HCT116 (cell line): ENCODE data around the gene FAM168A. TPM values are rescaled to one million over a fixed set of nuclear protein-coding genes. Genes with fewer than 3 reads are reported as not detected.
A peak's percentile ranks its signal among the peaks of the same experiment; 100 is the strongest.

Source experiments
- ATAC-seq: fragments of 200-7000 bp; cut with Tn5 transposase; 2 replicates; pipeline ENCODE4 v1.9.1; 2020; ENCODE audit warnings: mild to moderate bottlenecking, moderate library complexity
- BruUV-seq: library from RNA; stranded (reverse); fragments of 400-500 nt; replicated peaks from 2 replicates; lab custom pipeline; 2021; lab: Mats Ljungman, UMichigan
- CTCF ChIA-PET: fragments of 300-600 bp; sonication (Branson Sonifier 250); formaldehyde crosslinking; loops from one replicate; lab custom pipeline; 2021; ENCODE audit warnings: antibody characterized with exemption; lab: Charles Lee
- POLR2A ChIA-PET: fragments of 300-600, 350-600 bp; sonication (Branson Sonifier 250); formaldehyde crosslinking; loops from one replicate; lab custom pipeline; 2021; ENCODE audit warnings: antibody characterized with exemption; lab: Charles Lee
- RAD21 ChIA-PET, 2 experiments: fragments of 300-600 bp; sonication (Branson Sonifier 250); formaldehyde crosslinking; loops; one replicate each; lab custom pipeline; 2023; ENCODE audit warnings: low total read pairs in 2 of 2; ENCODE audit not compliant: uncharacterized antibody in 2 of 2, unreplicated experiment in 2 of 2, low non-redundant PET in 1 of 2; lab: Charles Lee
- DNase-seq: peaks from one replicate; pipeline ENCODE4 v3.0.0-alpha.2; 2010; ENCODE audit warnings: low read depth, low spot score
- H2AFZ ChIP-seq: fragments of 200-600 bp; shearing (Covaris generic), sonication (generic); 2 replicates; pipeline ENCODE4 v1.6.1; 2017; ENCODE audit warnings: low read depth, mixed run types, mixed read lengths, antibody characterized with exemption, low read length; ENCODE audit not compliant: poor library complexity, severe bottlenecking
- H3K27ac ChIP-seq: 2 replicates; pipeline ENCODE4 v1.5.1; 2012; ENCODE audit warnings: low read depth, low read length
- H3K27me3 ChIP-seq: fragments of 200-600 bp; sonication (generic); 2 replicates; pipeline ENCODE4 v1.6.1; 2016; ENCODE audit warnings: mixed run types, low read length, mixed read lengths; ENCODE audit not compliant: insufficient read depth
- H3K36me3 ChIP-seq, 2 experiments: fragments of 200-500 bp in 1 of 2; fragments of 200-600 bp in 1 of 2; sonication (Bioruptor generic) in 1 of 2; sonication (generic) in 1 of 2; 2 replicates each; pipeline versions ENCODE4 v1.5.1 to v1.6.1; 2014 to 2016; ENCODE audit warnings: low read length in 2 of 2, inconsistent platforms in 1 of 2, mixed read lengths in 1 of 2, mixed run types in 1 of 2; ENCODE audit not compliant: insufficient read depth in 2 of 2, control insufficient read depth in 1 of 2
- H3K4me1 ChIP-seq, 2 experiments: fragments of 200-600 bp in 1 of 2; sonication (generic) in 1 of 2; 2 replicates each; pipeline versions ENCODE4 v1.5.1 to v1.6.1; 2012 to 2017; ENCODE audit warnings: low read length in 2 of 2, inconsistent platforms in 1 of 2, mild to moderate bottlenecking in 1 of 2, mixed read lengths in 1 of 2, mixed run types in 1 of 2, moderate library complexity in 1 of 2; ENCODE audit not compliant: insufficient read depth in 2 of 2, control insufficient read depth in 1 of 2
- H3K4me2 ChIP-seq: fragments of 200-600 bp; sonication (generic); 2 replicates; pipeline ENCODE4 v1.6.1; 2017; ENCODE audit warnings: mixed run types, low read length, mixed read lengths
- H3K4me3 ChIP-seq, 2 experiments: fragments of 200-600 bp in 1 of 2; sonication (generic) in 1 of 2; replicated peaks in 1 of 2; 2 replicates each; pipeline ENCODE4 v1.5.1; 2011 to 2016; ENCODE audit warnings: low read length in 2 of 2, control low read depth in 1 of 2, low read depth in 1 of 2, mild to moderate bottlenecking in 1 of 2, mixed read lengths in 1 of 2, mixed run types in 1 of 2
- H3K79me2 ChIP-seq: fragments of 200-600 bp; sonication (generic); 2 replicates; pipeline ENCODE4 v1.6.1; 2017; ENCODE audit warnings: mild to moderate bottlenecking, mixed run types, low read length, moderate library complexity, mixed read lengths; ENCODE audit not compliant: insufficient read depth
- H3K9ac ChIP-seq: fragments of 200-600 bp; sonication (generic); 2 replicates; pipeline ENCODE4 v1.6.1; 2016; ENCODE audit warnings: low read length, mixed read lengths
- H3K9me2 ChIP-seq: fragments of 200-600 bp; sonication (generic), shearing (Covaris generic); 2 replicates; pipeline ENCODE4 v1.6.1; 2017; ENCODE audit warnings: mixed run types, mild to moderate bottlenecking, moderate library complexity; ENCODE audit not compliant: insufficient read depth
- H3K9me3 ChIP-seq, 2 experiments: fragments of 200-500 bp in 1 of 2; fragments of 200-600 bp in 1 of 2; sonication (Bioruptor generic) in 1 of 2; sonication (generic) in 1 of 2; 2 replicates each; pipeline ENCODE4 v1.6.1; 2014 to 2017; ENCODE audit warnings: low read length in 2 of 2, mixed read lengths in 2 of 2, inconsistent platforms in 1 of 2, low read depth in 1 of 2, mild to moderate bottlenecking in 1 of 2, mixed run types in 1 of 2, moderate library complexity in 1 of 2; ENCODE audit not compliant: control insufficient read depth in 1 of 2, insufficient read depth in 1 of 2
- H4K20me1 ChIP-seq: fragments of 200-600 bp; sonication (generic), shearing (Covaris generic); 2 replicates; pipeline ENCODE4 v1.6.1; 2017; ENCODE audit warnings: mixed run types, mild to moderate bottlenecking, moderate library complexity; ENCODE audit not compliant: insufficient read depth
- ATF3 ChIP-seq: IDR thresholded peaks from 2 replicates; pipeline ENCODE4 v1.6.1; 2012
- CEBPB ChIP-seq: IDR thresholded peaks from 2 replicates; pipeline ENCODE4 v1.6.1; 2012; ENCODE audit warnings: low read depth
- JUND ChIP-seq: IDR thresholded peaks from 2 replicates; pipeline ENCODE4 v1.6.1; 2012
- POLR2A ChIP-seq: IDR thresholded peaks from 2 replicates; pipeline ENCODE4 v1.7.0; 2011; ENCODE audit warnings: borderline replicate concordance; ENCODE audit not compliant: insufficient read depth, insufficient read length; ENCODE audit errors: extremely low read depth
- SRF ChIP-seq: IDR thresholded peaks from 2 replicates; pipeline ENCODE4 v1.6.1; 2012; ENCODE audit warnings: low read depth
- YY1 ChIP-seq: IDR thresholded peaks from 2 replicates; pipeline ENCODE4 v1.6.1; 2011; ENCODE audit warnings: low read length, low read depth, moderate library complexity, mild to moderate bottlenecking; ENCODE audit not compliant: insufficient replicate concordance; ENCODE audit errors: extremely low read depth
- ZNF274 ChIP-seq: fragments of 200-500 bp; sonication (Bioruptor generic); IDR thresholded peaks from 2 replicates; pipeline ENCODE4 v1.6.1; 2014; ENCODE audit warnings: mild to moderate bottlenecking, low read depth, low read length, inconsistent platforms
- intact Hi-C: fragments of 100-400 bp; cut with micrococcal nuclease; formaldehyde crosslinking; loops from 2 replicates; pipeline ENCODE4 v1.10.0; 2022
- total RNA-seq: library from RNA; stranded (reverse); gene quantifications from one replicate; pipeline ENCODE4 v1.2.1, GENCODE V29; 2021; ENCODE audit not compliant: unreplicated experiment

FAM168A gene
- total RNA-seq, 1 experiment from 2014 or later, result 31.5 TPM

GRCh38 chr11:73612601-73613140 is 14.8 kb upstream of the FAM168A start:
- ChIA-PET POLR2A (no interaction called here), CTCF (interaction anchor here (1.1 to 1.3 kb wide), 2 partner anchors 12 to 13 kb away, joined by 3 read pairs; no protein-coding TSS in a partner anchor), RAD21 (interaction anchor here in 1 of 2 experiments (0.7 kb wide), 1 partner anchor 27 kb away, joined by 4 read pairs; no protein-coding TSS in a partner anchor)
- BruUV-seq, result no TSS peak
- Histone ChIP-seq H3K4me3 (no peak overlapping the region), H3K79me2 (no peaks in the 10 kb centered on the region), H4K20me1 (no peaks in the 10 kb centered on the region), H2AFZ (no peak overlapping the region), H3K36me3 (no peaks in the 10 kb centered on the region), H3K9me3 (no peaks in the 10 kb centered on the region), H3K9me2 (no peaks in the 10 kb centered on the region), H3K4me1 (no peaks in the 10 kb centered on the region), H3K4me2 (no peak overlapping the region)
- no peak for DNase-seq
- TF ChIP-seq ZNF274 (no peak), POLR2A (no peak), ATF3 (no peak)
- TF ChIP-seq, all 23 proteins: peak for 0
- H3K27me3 ChIP-seq, result no peaks in the 10 kb centered on the region
- H3K9ac ChIP-seq, result no peak overlapping the region
- intact Hi-C loops, result no loop called here
- ATAC-seq, result no peak
- no peak overlapping the region for H3K27ac ChIP-seq

DNA sequence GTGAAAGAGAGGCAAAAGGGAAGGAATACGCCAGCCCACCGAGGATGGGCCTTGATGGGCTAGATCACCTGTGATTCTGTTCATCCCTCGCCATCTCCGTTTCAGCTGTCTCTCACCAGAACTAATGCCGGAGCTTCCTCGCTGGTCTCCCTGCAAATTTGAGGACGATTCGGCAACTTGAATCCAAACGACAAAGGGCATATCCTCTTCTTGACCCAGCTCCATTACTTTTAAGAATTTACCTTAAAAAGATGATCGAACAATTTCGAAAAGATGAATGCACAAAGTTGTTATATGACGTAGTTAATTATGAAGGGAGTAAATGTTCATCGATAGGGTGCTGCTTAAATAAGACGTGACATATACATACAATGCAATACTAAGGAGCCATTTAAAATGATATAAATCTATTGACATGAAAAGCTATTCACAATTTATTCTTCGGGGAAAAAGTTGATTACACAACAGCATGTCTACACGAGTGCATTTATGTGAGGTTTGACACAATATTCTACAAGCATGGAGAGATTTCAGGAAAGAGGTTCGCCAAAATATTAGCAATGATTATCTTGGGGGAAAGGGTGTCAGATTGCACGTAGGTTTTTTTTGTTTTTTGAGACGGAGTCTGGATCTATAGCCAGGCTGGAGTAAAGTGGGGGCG is 937 bp upstream of the FAM168A start:
- POLR2A ChIA-PET, result interaction anchor here (0.6 kb wide), 2 partner anchors 49 to 54 kb away, joined by 4 to 5 read pairs; no protein-coding TSS in a partner anchor
- RAD21 ChIA-PET, result no interaction called here
- CTCF ChIA-PET, result no interaction called here
- Histone ChIP-seq H2AFZ (peak overlapping the region; percentile 94), H3K9ac (peak overlapping the region; percentile 79), H3K27ac (peak overlapping the region; percentile 76; the same call in 1 of the 2 replicates), H3K36me3 (no peaks in the 10 kb centered on the region), H3K4me2 (peak overlapping the region; percentile 92), H3K4me3 (peak overlapping the region; percentile 81 to 83), H4K20me1 (no peaks in the 10 kb centered on the region), H3K9me2 (no peaks in the 10 kb centered on the region), H3K27me3 (no peaks in the 10 kb centered on the region), H3K4me1 (peaks cover 6 to 16% of the 10 kb centered on the region in 2 experiments; a peak in 3 of 4 replicates), H3K9me3 (no peaks in the 10 kb centered on the region), H3K79me2 (peaks cover 35% of the 10 kb centered on the region)
- DNase-seq, result no peak
- BruUV-seq, result TSS peak; percentile 89
- no peak for TF ChIP-seq CEBPB
- no peak for TF ChIP-seq JUND
- 0 out of 2 replicates have a peak, but pooled peaks have one; percentile 5 for TF ChIP-seq SRF
- no peak for TF ChIP-seq YY1
- intact Hi-C loops, result no loop called here
- no peak for ATAC-seq
